Fibroblast of skin of scalp (primary cell): ENCODE measurements around the gene TOX3.

ENCODE experiments used
- DNase-seq: peaks from one replicate; pipeline ENCODE4 v3.0.0-alpha.2; 2013

Gene TOX3

DNA sequence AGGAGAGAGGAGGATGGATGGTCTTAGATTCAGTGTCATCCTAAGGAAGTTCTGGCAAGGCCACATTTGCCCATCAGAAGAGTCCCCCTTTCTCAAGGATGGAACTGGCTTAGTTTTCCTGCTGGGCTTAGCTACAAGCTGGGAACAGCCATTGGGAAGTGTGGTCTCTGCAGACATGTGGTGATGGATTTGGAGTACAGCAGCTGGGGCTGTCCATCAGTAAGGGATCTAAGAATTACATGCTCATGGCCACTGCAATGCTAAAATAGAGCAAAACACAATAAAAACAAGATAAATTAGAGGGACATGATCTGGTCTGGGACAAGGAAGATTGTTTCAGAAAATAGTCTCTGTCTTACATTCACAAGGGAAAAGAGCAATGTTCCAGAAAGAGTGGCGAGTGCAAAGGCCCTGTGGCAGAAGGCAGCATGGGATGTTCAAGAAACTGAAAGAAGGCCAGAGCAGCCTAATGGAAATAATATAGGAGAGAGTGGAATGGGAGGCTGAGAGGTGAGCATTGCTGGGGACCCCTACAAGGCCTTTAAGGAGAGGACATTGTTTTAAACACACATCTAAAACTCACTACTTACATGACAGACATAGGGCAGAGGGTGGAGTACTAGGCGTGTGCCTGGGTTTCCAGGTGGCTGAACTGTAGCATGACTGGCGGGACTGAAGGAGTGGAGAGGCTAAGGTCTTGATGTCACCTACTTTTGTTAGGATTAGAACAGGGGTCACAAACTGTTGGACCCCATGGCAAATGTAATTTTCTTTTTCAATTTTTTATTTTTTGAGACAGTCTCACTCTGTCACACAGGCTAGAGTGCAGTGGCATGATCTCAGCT is 17.0 kb upstream of the TOX3 start:
- DNase-seq = no peak

- no peak for DNase-seq
Observed at GRCh38 chr16:52562770-52563169, 15.8 kb upstream of the TOX3 start.

GRCh38 chr16:52561910-52562741 is 15.2 kb upstream of the TOX3 start:
- no peak for DNase-seq

DNA sequence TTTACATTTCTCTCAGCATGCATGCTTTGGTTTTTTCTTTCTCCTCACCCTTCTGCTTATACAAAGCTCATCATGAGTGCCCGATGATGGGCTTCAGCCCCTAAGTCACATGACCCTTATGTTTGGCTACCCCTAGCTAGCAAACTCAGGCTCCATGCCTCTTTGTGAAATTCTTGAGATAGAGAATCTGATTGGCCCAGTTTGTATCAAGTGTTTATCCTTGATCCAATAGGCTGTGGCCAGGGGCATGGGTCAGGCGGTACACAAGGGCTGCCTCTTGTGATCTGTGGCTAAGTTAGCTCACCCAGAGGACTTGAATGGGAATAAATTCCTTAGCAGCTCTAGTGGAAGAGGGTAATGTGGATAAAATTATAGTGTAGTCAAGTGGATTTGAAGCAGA is 11.5 kb upstream of the TOX3 start:
- no peak for DNase-seq

- no peak for DNase-seq
Observed at GRCh38 chr16:52557236-52557635, 10.3 kb upstream of the TOX3 start.

GRCh38 chr16:52556083-52556482 is 9.1 kb upstream of the TOX3 start:
- no peak for DNase-seq

GRCh38 chr16:52555572-52555971 is 8.6 kb upstream of the TOX3 start:
- DNase-seq = no peak

- no peak for DNase-seq
Observed at GRCh38 chr16:52554334-52554733, 7.4 kb upstream of the TOX3 start.

DNA sequence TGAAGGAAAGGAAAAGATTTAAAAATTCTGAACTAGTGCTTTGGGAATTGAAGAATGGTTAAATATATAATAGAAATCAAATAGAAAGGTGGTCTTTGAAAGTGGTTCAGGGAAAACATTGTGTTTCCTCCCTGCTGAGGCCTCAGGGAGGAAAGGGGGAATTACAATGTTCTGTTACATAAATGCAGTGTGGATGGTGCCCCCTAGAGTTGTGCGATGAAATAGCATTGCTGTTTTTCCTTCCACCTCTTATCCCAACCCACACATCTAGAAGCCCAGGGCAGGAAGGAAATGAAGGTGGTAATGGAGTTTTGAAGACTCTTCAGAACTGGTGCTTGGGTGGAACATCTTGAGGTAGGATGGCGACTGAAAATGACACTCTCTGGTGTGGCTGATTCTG is 6.4 kb upstream of the TOX3 start:
- no peak for DNase-seq

- no peak for DNase-seq
Observed at GRCh38 chr16:52552643-52553042, 5.7 kb upstream of the TOX3 start.

DNA sequence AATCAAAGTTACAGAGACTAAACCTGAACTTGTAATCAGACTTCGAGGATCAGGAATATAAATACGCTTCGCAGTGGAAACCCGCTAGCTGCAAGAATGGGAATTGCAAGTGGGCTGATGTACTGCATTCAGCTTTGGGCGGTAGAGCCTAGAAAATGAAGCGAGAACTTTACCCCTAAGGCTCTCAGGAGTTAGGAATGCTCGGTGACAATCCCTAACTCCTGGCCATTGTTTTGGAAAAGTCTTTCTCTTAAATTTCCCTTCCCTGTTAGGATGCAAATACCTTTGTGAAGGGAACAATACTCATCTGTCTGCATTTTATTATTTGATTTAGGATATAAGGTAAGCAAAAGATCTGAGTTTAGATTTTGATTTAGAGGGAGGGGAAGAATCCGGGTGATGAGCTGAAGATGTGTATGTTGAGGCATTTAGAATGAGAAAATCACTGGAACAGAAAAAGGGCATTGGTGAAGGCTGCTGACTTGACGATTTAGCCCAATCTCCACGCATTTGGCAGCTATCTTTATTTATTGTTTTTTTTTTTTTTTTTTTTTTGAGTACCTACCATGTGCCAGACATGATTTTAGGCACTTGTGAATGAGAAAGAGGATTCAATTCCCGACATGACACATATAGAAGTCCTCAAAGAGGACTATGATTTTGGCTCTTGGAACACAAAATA is 2.2 kb upstream of the TOX3 start:
- DNase-seq = no peak

DNA sequence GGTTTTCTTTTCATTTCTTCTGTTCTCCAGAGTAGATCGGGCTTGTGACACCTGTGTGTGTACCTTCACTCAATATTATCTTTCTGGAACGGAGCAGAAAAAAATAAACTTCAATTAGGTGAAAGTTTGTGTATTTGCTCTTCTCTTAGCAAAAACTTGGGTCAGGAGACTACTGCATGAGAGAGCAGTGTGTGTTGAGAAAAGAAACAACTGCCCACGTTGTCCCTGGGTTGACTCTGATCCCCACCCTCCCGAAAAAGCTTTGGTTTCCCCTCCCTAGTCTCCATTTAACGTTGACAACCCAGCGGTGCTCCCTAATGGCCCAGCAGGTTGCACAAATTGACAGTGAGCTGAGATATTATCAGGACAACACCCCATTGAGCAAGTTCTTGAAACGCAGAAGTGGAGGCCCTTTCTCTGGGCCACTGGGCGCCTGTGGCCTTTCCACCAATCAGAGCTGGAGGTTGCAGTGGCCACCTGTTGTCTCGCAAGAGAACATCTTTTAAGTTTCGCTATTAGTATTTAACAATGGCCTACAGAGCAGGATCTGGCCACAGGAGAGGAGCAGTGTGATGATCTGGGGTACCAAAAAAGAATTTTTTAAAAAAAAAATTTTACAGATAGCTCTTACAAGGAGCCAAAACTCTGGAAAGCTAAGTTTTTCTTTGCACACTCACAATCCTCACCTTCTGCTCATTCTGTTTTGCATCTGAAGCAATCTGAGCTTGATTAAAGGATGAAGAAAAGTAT is 1.5 kb upstream of the TOX3 start:
- DNase-seq = no peak

- DNase-seq = no peak
Observed at GRCh38 chr16:52547834-52548215, 882 bp upstream of the TOX3 start.

DNA sequence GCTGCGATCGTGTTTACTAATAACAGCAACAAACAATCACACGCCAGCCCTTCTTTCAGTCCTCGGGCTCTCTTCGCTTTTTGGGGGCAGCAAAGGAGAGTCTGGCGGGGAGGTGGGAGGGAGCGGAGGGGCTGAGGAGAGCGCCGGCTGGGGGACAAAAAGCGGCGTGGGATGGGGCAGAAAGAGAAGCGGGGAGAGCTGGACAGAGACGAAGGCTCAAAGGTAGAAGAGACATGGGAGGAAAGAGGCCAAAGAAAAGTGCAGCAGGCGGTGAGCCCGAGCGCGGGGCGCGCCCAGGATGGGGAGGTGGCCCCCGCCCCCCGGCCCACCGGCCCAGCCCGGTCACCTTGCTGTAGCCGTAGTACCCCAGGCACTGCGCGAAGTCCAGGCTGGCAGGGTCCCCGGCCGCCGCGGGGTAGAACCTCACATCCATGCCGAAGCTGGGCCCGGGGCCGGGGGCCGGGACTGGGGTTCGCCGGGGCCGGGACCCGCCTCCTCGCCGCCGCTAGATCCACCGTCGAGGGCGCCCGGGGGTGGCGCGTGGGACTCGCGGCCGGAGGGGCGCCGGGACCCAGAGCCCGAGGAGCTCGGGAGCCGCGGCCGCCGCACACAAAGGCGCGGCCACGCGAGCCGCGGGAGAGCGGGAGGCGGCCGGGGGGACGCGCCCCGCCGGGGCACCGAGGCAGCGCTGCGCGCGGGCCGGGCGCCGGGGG is 496 bp downstream of the TOX3 start:
- no peak for DNase-seq

DNA sequence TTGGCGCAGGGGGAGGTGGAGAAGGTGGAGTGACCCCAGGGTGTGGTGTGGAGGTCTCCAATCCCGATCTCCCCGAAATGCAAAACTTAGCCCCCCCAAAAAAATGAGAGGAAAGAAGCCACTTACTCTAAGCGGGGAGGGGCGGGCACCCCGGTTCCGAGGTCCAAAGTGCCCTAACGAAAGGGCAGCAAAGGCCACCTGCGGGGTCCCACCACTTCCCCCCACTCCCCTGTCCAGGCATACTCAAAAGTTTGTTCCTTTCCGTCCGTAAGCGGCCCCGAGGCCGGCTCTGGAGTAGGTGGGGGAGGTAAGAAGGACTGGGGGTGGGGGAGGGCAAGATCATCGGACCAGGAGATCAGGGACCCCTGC is 1.1 kb downstream of the TOX3 start:
- DNase-seq = no peak

GRCh38 chr16:52545222-52545897 is 1.6 kb downstream of the TOX3 start:
- DNase-seq = no peak

DNA sequence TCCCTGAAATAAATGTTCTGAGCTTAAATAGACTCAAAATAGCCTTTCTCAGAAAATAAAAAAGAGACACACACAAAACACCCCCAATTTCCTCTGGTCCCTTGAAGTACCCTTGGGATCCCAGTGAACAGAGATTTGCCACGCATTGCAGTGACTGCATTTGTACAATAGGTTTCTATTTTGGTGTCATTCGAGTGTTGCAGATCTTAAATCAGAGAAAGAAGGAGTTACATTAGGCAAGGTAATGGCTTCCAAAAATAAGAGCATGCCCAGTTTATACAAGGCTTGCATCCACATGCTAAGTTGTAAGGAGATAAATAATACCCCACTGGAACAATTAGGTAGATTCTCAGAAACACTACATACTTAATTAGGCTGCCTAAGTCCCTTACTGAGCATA is 2.2 kb downstream of the TOX3 start:
- DNase-seq = no peak

GRCh38 chr16:52543654-52544053 is 3.3 kb downstream of the TOX3 start:
- no peak for DNase-seq

GRCh38 chr16:52540910-52541309 is 6.0 kb downstream of the TOX3 start:
- no peak for DNase-seq

DNA sequence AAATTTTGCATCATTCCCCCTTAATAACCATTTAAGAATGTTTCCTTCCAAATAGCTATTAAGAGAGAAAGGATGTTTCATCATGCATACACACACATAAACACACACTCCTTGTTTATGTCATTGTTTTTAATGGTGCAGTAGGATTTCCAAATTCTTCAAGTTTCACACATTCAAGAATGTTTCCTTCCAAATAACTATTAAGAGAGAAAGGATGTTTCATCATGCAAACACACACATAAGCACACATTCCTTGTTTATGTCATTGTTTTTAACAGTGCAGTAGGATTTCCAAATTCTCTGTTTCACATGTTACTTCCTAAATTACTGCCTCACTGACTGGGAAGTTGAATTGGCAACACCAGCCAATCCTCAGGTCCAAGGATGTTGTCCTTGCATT is 7.8 kb downstream of the TOX3 start:
- no peak for DNase-seq

DNA sequence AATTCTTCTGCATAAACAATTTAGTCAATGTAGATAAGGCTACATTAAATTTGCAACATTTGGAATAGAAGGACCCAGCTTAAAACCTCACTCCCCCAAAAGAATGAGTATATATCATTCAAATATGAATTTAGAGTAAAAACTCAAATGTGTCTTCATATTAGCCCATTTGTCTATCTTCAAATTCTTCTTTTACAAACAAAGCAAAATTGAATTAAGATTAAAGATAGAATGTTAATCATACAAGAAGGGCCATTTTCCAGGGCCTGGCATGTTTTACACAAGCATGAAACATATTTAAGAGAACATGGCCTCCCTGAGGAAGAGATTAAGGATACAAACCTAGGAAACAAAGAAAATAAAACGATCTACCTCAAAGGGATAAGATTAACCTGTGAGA is 8.4 kb downstream of the TOX3 start:
- no peak for DNase-seq

GRCh38 chr16:52537516-52537915 is 9.4 kb downstream of the TOX3 start:
- DNase-seq = no peak
